ENCODE measurements around the gene TXNRD2. TPM values are rescaled to one million over a fixed set of nuclear protein-coding genes. Genes with fewer than 3 reads are reported as not detected.
A peak's percentile ranks its signal among the peaks of the same experiment; 100 is the strongest.

The TXNRD2 gene
- total RNA-seq, 1 donor from 2014 or later: 25.7 TPM

GRCh38 chr22:19961868-19962245, 20.2 kb upstream of the TXNRD2 start:
- no peak for DNase-seq (ENCODE audit: low read depth)
- TF ChIP-seq, protein P1, sequence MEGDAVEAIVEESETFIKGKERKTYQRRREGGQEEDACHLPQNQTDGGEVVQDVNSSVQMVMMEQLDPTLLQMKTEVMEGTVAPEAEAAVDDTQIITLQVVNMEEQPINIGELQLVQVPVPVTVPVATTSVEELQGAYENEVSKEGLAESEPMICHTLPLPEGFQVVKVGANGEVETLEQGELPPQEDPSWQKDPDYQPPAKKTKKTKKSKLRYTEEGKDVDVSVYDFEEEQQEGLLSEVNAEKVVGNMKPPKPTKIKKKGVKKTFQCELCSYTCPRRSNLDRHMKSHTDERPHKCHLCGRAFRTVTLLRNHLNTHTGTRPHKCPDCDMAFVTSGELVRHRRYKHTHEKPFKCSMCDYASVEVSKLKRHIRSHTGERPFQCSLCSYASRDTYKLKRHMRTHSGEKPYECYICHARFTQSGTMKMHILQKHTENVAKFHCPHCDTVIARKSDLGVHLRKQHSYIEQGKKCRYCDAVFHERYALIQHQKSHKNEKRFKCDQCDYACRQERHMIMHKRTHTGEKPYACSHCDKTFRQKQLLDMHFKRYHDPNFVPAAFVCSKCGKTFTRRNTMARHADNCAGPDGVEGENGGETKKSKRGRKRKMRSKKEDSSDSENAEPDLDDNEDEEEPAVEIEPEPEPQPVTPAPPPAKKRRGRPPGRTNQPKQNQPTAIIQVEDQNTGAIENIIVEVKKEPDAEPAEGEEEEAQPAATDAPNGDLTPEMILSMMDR (IDR thresholded peaks at IDR 0.05; ENCODE audit: insufficient read depth, low read depth, low read length): no peak
- TF ChIP-seq EZH2 (IDR thresholded peaks at IDR 0.05; ENCODE audit: insufficient read depth, low read length): no peak
- FAIRE-seq: no peak
- Histone ChIP-seq H3K4me1 (ENCODE audit: insufficient read depth, low read length) (peaks cover 27% of the 10 kb centered on the region), H4K20me1 (ENCODE audit: insufficient read depth, low read length) (peaks cover 63% of the 10 kb centered on the region), H2AFZ (ENCODE audit: low read depth, low read length) (no peak overlapping the region), H3K79me2 (ENCODE audit: insufficient read depth, low read length) (no peaks in the 10 kb centered on the region), H3K9me3 (ENCODE audit: insufficient read depth, low read depth, low read length) (no peaks in the 10 kb centered on the region), H3K27ac (ENCODE audit: low read depth, low read length) (no peak overlapping the region), H3K4me2 (ENCODE audit: low read length) (no peak overlapping the region), H3K4me3 (ENCODE audit: insufficient read depth, low read depth, low read length) (no peak overlapping the region), H3K36me3 (ENCODE audit: insufficient read depth, low read length) (no peaks in the 10 kb centered on the region), H3K9ac (ENCODE audit: low read length) (no peak overlapping the region), H3K27me3 (ENCODE audit: insufficient read depth, low read length) (no peaks in the 10 kb centered on the region)
- H3K36me3 Mint-ChIP-seq (ENCODE audit: low read depth, unreplicated experiment): peaks cover 2% of the 10 kb centered on the region
- peaks cover 15% of the 10 kb centered on the region for H3K4me1 Mint-ChIP-seq (ENCODE audit: low read depth, unreplicated experiment)
- H3K4me3 Mint-ChIP-seq (ENCODE audit: unreplicated experiment): no peak overlapping the region
- no peaks in the 10 kb centered on the region for H3K27me3 Mint-ChIP-seq (ENCODE audit: low read depth, unreplicated experiment)
- no peaks in the 10 kb centered on the region for H3K9me3 Mint-ChIP-seq (ENCODE audit: unreplicated experiment)
- peak overlapping the region; percentile 47 for H3K27ac Mint-ChIP-seq (ENCODE audit: unreplicated experiment)

DNA sequence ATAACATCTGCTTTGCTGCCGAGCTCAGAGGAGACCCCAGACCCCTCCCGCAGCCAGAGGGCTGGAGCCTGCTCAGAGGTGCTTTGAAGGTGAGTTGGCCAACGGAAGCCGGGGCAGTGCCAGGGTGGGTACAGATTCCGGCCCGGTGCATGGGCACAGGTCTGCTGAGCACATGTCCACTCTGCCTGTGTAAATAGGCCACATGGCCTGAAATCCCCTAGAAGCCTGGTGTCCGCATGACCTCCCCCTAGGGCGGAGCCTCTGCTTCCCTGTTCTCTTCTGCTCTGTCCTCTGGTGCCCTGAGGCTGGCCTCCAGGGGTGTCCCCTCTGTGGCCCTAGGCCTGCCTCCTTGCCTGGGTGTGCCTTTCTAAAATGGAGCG, 19.6 kb upstream of the TXNRD2 start:
- H3K4me1 Mint-ChIP-seq (ENCODE audit: low read depth, unreplicated experiment): peaks cover 15% of the 10 kb centered on the region
- H3K27me3 ChIP-seq (ENCODE audit: insufficient read depth, low read length): no peaks in the 10 kb centered on the region
- H3K27ac ChIP-seq (ENCODE audit: low read depth, low read length): no peak overlapping the region
- H3K79me2 ChIP-seq (ENCODE audit: insufficient read depth, low read length): no peaks in the 10 kb centered on the region
- H3K9me3 ChIP-seq (ENCODE audit: insufficient read depth, low read depth, low read length): no peaks in the 10 kb centered on the region
- H3K4me1 ChIP-seq (ENCODE audit: insufficient read depth, low read length): peaks cover 27% of the 10 kb centered on the region
- H3K4me2 ChIP-seq (ENCODE audit: low read length): no peak overlapping the region
- no peak for TF ChIP-seq EZH2 (IDR thresholded peaks at IDR 0.05; ENCODE audit: insufficient read depth, low read length)
- TF ChIP-seq, protein P1 (IDR thresholded peaks at IDR 0.05; ENCODE audit: insufficient read depth, low read depth, low read length): no peak
- H3K36me3 ChIP-seq (ENCODE audit: insufficient read depth, low read length): no peaks in the 10 kb centered on the region
- H4K20me1 ChIP-seq (ENCODE audit: insufficient read depth, low read length): peaks cover 56% of the 10 kb centered on the region
- H3K36me3 Mint-ChIP-seq (ENCODE audit: low read depth, unreplicated experiment): peaks cover 2% of the 10 kb centered on the region
- no peak overlapping the region for H3K4me3 ChIP-seq (ENCODE audit: insufficient read depth, low read depth, low read length)
- no peak overlapping the region for H3K9ac ChIP-seq (ENCODE audit: low read length)
- no peak overlapping the region for H3K4me3 Mint-ChIP-seq (ENCODE audit: unreplicated experiment)
- no peak for DNase-seq (ENCODE audit: low read depth)
- H3K27me3 Mint-ChIP-seq (ENCODE audit: low read depth, unreplicated experiment): no peaks in the 10 kb centered on the region
- H3K27ac Mint-ChIP-seq (ENCODE audit: unreplicated experiment): no peak overlapping the region
- H2AFZ ChIP-seq (ENCODE audit: low read depth, low read length): no peak overlapping the region
- FAIRE-seq: no peak
- H3K9me3 Mint-ChIP-seq (ENCODE audit: unreplicated experiment): no peaks in the 10 kb centered on the region

DNA sequence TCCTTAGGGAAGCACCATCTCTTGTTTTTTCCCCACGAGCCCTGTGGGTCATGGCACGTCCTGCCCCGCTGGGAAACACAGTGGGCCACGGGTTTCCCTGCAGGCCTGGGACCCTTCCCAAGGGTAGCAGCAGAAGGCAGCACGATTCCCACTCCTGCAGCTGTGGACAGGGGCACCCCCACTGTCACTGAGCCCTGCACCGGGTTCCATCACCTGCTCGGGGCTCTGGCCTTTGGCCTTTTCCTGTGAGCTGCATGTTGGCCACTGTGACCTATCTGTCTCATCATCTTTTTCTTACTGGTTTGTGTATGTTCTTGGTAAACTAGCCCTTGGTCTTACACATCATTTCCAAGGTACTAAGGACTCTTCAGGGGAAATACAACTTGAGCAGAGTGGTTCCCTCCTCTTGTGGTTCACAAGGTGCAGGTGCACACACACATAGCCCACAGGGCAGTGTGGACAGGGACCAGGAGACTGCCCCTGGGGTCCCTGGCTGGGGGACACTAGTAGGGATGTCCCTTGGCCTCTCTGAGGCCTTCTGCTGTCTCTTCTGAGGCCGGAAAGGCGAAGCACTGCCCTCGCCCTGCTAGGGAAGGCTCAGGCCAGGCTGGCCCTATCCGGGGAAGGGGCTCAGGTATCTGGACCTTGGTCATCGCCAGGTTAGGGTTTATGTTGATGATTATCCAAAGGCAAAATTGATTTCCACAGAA, 19.0 kb upstream of the TXNRD2 start:
- Histone ChIP-seq H3K36me3 (ENCODE audit: insufficient read depth, low read length) (no peaks in the 10 kb centered on the region), H3K79me2 (ENCODE audit: insufficient read depth, low read length) (peaks cover 2% of the 10 kb centered on the region), H3K4me2 (ENCODE audit: low read length) (no peak overlapping the region), H4K20me1 (ENCODE audit: insufficient read depth, low read length) (peaks cover 55% of the 10 kb centered on the region), H3K9me3 (ENCODE audit: insufficient read depth, low read depth, low read length) (no peaks in the 10 kb centered on the region), H3K27ac (ENCODE audit: low read depth, low read length) (no peak overlapping the region), H3K27me3 (ENCODE audit: insufficient read depth, low read length) (no peaks in the 10 kb centered on the region), H3K9ac (ENCODE audit: low read length) (no peak overlapping the region), H3K4me3 (ENCODE audit: insufficient read depth, low read depth, low read length) (no peak overlapping the region), H2AFZ (ENCODE audit: low read depth, low read length) (no peak overlapping the region), H3K4me1 (ENCODE audit: insufficient read depth, low read length) (peaks cover 27% of the 10 kb centered on the region)
- Mint-ChIP-seq H3K9me3 (ENCODE audit: unreplicated experiment) (no peaks in the 10 kb centered on the region), H3K36me3 (ENCODE audit: low read depth, unreplicated experiment) (peaks cover 2% of the 10 kb centered on the region), H3K27me3 (ENCODE audit: low read depth, unreplicated experiment) (no peaks in the 10 kb centered on the region), H3K4me1 (ENCODE audit: low read depth, unreplicated experiment) (peaks cover 15% of the 10 kb centered on the region), H3K4me3 (ENCODE audit: unreplicated experiment) (peak overlapping the region; percentile 57), H3K27ac (ENCODE audit: unreplicated experiment) (no peak overlapping the region)
- DNase-seq (ENCODE audit: low read depth): no peak
- TF ChIP-seq EZH2 (IDR thresholded peaks at IDR 0.05; ENCODE audit: insufficient read depth, low read length): no peak
- TF ChIP-seq, protein P1 (IDR thresholded peaks at IDR 0.05; ENCODE audit: insufficient read depth, low read depth, low read length): no peak
- FAIRE-seq: no peak
